Measurements from ENCODE around the gene GLCE.

DNA sequence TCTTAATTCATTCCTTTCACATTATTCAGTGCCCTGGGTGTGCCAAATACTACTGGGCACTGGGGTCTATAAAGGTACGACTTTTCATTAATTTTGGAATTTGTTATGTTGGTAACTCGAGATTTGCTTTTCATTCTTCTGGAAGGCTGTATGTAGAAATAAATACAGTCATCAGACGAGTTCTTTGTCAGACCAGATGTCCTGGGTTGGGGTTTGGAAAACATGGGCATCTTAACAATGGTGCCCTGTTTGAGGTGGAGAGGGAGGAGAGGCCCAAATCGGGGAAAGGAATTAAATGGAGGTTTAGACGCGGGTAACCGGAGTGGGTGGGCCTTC lies 662 bp upstream of the GLCE start:
- TF ChIP-seq JUND (IDR thresholded peaks at IDR 0.05) = no peak
- TF ChIP-seq, protein P1, sequence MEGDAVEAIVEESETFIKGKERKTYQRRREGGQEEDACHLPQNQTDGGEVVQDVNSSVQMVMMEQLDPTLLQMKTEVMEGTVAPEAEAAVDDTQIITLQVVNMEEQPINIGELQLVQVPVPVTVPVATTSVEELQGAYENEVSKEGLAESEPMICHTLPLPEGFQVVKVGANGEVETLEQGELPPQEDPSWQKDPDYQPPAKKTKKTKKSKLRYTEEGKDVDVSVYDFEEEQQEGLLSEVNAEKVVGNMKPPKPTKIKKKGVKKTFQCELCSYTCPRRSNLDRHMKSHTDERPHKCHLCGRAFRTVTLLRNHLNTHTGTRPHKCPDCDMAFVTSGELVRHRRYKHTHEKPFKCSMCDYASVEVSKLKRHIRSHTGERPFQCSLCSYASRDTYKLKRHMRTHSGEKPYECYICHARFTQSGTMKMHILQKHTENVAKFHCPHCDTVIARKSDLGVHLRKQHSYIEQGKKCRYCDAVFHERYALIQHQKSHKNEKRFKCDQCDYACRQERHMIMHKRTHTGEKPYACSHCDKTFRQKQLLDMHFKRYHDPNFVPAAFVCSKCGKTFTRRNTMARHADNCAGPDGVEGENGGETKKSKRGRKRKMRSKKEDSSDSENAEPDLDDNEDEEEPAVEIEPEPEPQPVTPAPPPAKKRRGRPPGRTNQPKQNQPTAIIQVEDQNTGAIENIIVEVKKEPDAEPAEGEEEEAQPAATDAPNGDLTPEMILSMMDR (IDR thresholded peaks at IDR 0.05; ENCODE audit: low read depth, low read length, missing input control) = no peak
- TF ChIP-seq, protein P2, sequence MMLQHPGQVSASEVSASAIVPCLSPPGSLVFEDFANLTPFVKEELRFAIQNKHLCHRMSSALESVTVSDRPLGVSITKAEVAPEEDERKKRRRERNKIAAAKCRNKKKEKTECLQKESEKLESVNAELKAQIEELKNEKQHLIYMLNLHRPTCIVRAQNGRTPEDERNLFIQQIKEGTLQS (IDR thresholded peaks at IDR 0.05) = no peak
- TF ChIP-seq TAF1 (conservative IDR thresholded peaks at IDR 0.05) = no peak
- TF ChIP-seq RXRA (IDR thresholded peaks at IDR 0.05) = no peak
- TF ChIP-seq, protein P3, sequence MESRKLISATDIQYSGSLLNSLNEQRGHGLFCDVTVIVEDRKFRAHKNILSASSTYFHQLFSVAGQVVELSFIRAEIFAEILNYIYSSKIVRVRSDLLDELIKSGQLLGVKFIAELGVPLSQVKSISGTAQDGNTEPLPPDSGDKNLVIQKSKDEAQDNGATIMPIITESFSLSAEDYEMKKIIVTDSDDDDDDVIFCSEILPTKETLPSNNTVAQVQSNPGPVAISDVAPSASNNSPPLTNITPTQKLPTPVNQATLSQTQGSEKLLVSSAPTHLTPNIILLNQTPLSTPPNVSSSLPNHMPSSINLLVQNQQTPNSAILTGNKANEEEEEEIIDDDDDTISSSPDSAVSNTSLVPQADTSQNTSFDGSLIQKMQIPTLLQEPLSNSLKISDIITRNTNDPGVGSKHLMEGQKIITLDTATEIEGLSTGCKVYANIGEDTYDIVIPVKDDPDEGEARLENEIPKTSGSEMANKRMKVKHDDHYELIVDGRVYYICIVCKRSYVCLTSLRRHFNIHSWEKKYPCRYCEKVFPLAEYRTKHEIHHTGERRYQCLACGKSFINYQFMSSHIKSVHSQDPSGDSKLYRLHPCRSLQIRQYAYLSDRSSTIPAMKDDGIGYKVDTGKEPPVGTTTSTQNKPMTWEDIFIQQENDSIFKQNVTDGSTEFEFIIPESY (IDR thresholded peaks at IDR 0.05) = no peak
- no peak for TF ChIP-seq SP1 (IDR thresholded peaks at IDR 0.05)
- no peak for TF ChIP-seq RAD21 (IDR thresholded peaks at IDR 0.05)

Data from liver (tissue), 3 donors.